K562 (cell line): ENCODE results near the gene VPS13D. TPM values are rescaled to one million over a fixed set of nuclear protein-coding genes. Genes with fewer than 3 reads are reported as not detected.

Source experiments
- CHD4 ChIP-seq: fragments of 200-600 bp; sonication (generic); IDR thresholded peaks from 3 replicates; pipeline ENCODE4 v1.6.1; 2012; ENCODE audit warnings: low read depth, mild to moderate bottlenecking, mixed read lengths, low read length, inconsistent platforms; ENCODE audit not compliant: insufficient read depth, insufficient replicate concordance, poor library complexity, severe bottlenecking
- GABPA ChIP-seq: fragments of 200-800 bp; sonication (Bioruptor generic); conservative IDR thresholded peaks from 2 replicates; pipeline ENCODE4 v1.6.1; 2016; ENCODE audit warnings: low read depth, missing genetic modification characterization, missing compliant biosample characterization
- GATA2 ChIP-seq: sonication (generic); formaldehyde crosslinking; IDR thresholded peaks from 2 replicates; pipeline ENCODE4 v1.4.0; 2020; ENCODE audit warnings: mild to moderate bottlenecking, missing genetic modification reagents
- JUN ChIP-seq, 2 experiments: sonication (generic) in 1 of 2; formaldehyde crosslinking in 1 of 2; IDR thresholded peaks; 2 replicates each; pipeline versions ENCODE4 v1.6.1 to v1.8.0; 2012 to 2022; ENCODE audit warnings: borderline replicate concordance in 2 of 2, mild to moderate bottlenecking in 2 of 2, improper control_type of control experiment in 1 of 2, low read depth in 1 of 2, low read length in 1 of 2, missing genetic modification reagents in 1 of 2
- NFRKB ChIP-seq: fragments of 450-650 bp; IDR thresholded peaks from 2 replicates; pipeline ENCODE4 v1.6.1; 2016; ENCODE audit warnings: low read depth
- PCBP2 ChIP-seq: fragments of 200-400 bp; formaldehyde crosslinking; IDR thresholded peaks from 2 replicates; pipeline ENCODE4 v1.6.1; 2018; ENCODE audit warnings: low read length, low read depth, mild to moderate bottlenecking, moderate library complexity; ENCODE audit not compliant: poor library complexity, severe bottlenecking
- PTRF ChIP-seq: fragments of 450-650 bp; IDR thresholded peaks from 2 replicates; pipeline ENCODE4 v1.6.1; 2016; ENCODE audit warnings: mild to moderate bottlenecking, missing genetic modification characterization, missing compliant biosample characterization
- RAD21 ChIP-seq, 2 experiments: fragments of 250-450 bp in 1 of 2; fragments of 450-650 bp in 1 of 2; sonication (Bioruptor Pico) in 1 of 2; formaldehyde crosslinking in 1 of 2; IDR thresholded peaks in 1 of 2; conservative IDR thresholded peaks in 1 of 2; 2 replicates each; pipeline versions ENCODE4 v1.4.0 to v1.8.0; 2020 to 2022; ENCODE audit warnings: mild to moderate bottlenecking in 2 of 2, moderate library complexity in 1 of 2
- RB1 ChIP-seq: fragments of 450-650 bp; IDR thresholded peaks from 2 replicates; pipeline ENCODE4 v1.6.1; 2017; ENCODE audit warnings: low read depth, mild to moderate bottlenecking
- REST ChIP-seq, 2 experiments: fragments of 450-650 bp; formaldehyde crosslinking in 1 of 2; IDR thresholded peaks; 2 replicates each; pipeline versions ENCODE4 v1.4.0 to v1.6.1; 2014 to 2020; ENCODE audit warnings: mild to moderate bottlenecking in 2 of 2, borderline replicate concordance in 1 of 2, low read depth in 1 of 2
- RFX5 ChIP-seq: IDR thresholded peaks from 2 replicates; pipeline ENCODE4 v1.6.1; 2011; ENCODE audit warnings: low read depth, mild to moderate bottlenecking, improper control_type of control experiment, low read length
- SMAD1 ChIP-seq: fragments of 150-350 bp; IDR thresholded peaks from 2 replicates; pipeline ENCODE4 v1.6.1; 2014; ENCODE audit warnings: low read length, low read depth; ENCODE audit not compliant: partially characterized antibody
- USF1 ChIP-seq: sonication (generic); formaldehyde crosslinking; IDR thresholded peaks from 2 replicates; pipeline ENCODE4 v1.9.0; 2022; ENCODE audit warnings: mild to moderate bottlenecking, missing genetic modification reagents
- ZBTB49 ChIP-seq: sonication (generic); formaldehyde crosslinking; IDR thresholded peaks from 2 replicates; pipeline ENCODE4 v1.8.0; 2022; ENCODE audit warnings: missing genetic modification reagents, mild to moderate bottlenecking, borderline replicate concordance
- ZNF253 ChIP-seq: fragments of 250-450 bp; sonication (Bioruptor Pico); conservative IDR thresholded peaks from 2 replicates; pipeline ENCODE4 v1.6.1; 2021; ENCODE audit warnings: mild to moderate bottlenecking
- polyA plus RNA-seq, 8 experiments: library from polyadenylated mRNA; depleted of rRNA in 4 of 8; stranded (reverse) in 5 of 8; unstranded in 3 of 8; fragments of >200 nt; fragmentation: Nextera tagmentation in 2 of 8; fragmentation: Illumina TruSeq in 1 of 8; extraction: Ambion mirVana in 2 of 8; extraction: Trizol in 1 of 8; gene quantifications; 2 replicates each; pipeline versions ENCODE4 v1.2.1 to v1.2.3, GENCODE V29; 2011 to 2014; ENCODE audit warnings: inconsistent platforms in 1 of 8, missing spikeins in 1 of 8
- total RNA-seq, 7 experiments: library from RNA; depleted of rRNA in 6 of 7; stranded (reverse); fragments of >200 nt in 6 of 7; fragmentation: Illumina TruSeq in 2 of 7; extraction: Trizol in 2 of 7; gene quantifications; 2 replicates each; pipeline versions ENCODE4 v1.2.1 to v1.2.3, GENCODE V29; 2011 to 2021; ENCODE audit warnings: low replicate concordance in 1 of 7

The VPS13D gene
- total and polyA plus RNA-seq, 9 of the 15 experiments (the other 6 are each of a cell fraction or from before 2014, with no cell fraction given), result 6.1 to 51.5 (median 38.5) TPM

- TF ChIP-seq ZBTB49 (CRISPR knock-in tag) (no peak), JUN (IDR thresholded peaks at IDR 0.05; ENCODE audit: borderline replicate concordance, low read depth, low read length) (no peak), JUN (CRISPR knock-in tag; IDR thresholded peaks at IDR 0.05; ENCODE audit: borderline replicate concordance) (no peak), RB1 (no peak), USF1 (CRISPR knock-in tag) (no peak), NFRKB (no peak), SMAD1 (no peak), GATA2 (CRISPR knock-in tag) (no peak), PCBP2 (no peak), ZNF253 (CRISPR knock-in tag) (no peak), CHD4 (no peak), REST (IDR thresholded peaks at IDR 0.05; ENCODE audit: borderline replicate concordance) (peak; percentile 63), REST (CRISPR knock-in tag; IDR thresholded peaks at IDR 0.05; ENCODE audit: low read depth) (no peak), RFX5 (no peak), PTRF (tag) (no peak), RAD21 (CRISPR knock-in tag; conservative IDR thresholded peaks at IDR 0.05 in 1 of 2, IDR thresholded peaks at IDR 0.05 in 1 of 2) (no peak), GABPA (no peak)
These were observed 231.2 kb downstream of the VPS13D start (continued) for GRCh38 chr1:12460911-12461621.
